H1 (cell line): Measurements from ENCODE around the gene PI4KA. TPM values are rescaled to one million over a fixed set of nuclear protein-coding genes. Genes with fewer than 3 reads are reported as not detected.

Experiments
- CBX5 ChIP-seq: fragments of 300-800, 300-1000 bp; sonication (generic); IDR thresholded peaks from 2 replicates; pipeline ENCODE4 v1.7.1; 2016; ENCODE audit warnings: antibody characterized with exemption, low read length, low read depth
- NANOG ChIP-seq: IDR thresholded peaks from 2 replicates; pipeline ENCODE4 v1.6.1; 2011; ENCODE audit warnings: low read length, low read depth, mild to moderate bottlenecking, inconsistent platforms; ENCODE audit not compliant: insufficient read depth, poor library complexity, severe bottlenecking
- RBBP5 ChIP-seq: IDR thresholded peaks from 2 replicates; pipeline ENCODE4 v1.7.1; 2012; ENCODE audit warnings: low read depth, mild to moderate bottlenecking, inconsistent platforms, low read length, moderate library complexity, borderline replicate concordance
- RXRA ChIP-seq: IDR thresholded peaks from 2 replicates; pipeline ENCODE4 v1.6.1; 2011; ENCODE audit warnings: low read depth, mild to moderate bottlenecking, low read length, moderate library complexity; ENCODE audit not compliant: insufficient read depth
- SAP30 ChIP-seq: fragments of 300-600 bp; sonication (generic); IDR thresholded peaks from 2 replicates; pipeline ENCODE4 v1.7.1; 2012; ENCODE audit warnings: low read length, moderate library complexity, mild to moderate bottlenecking, inconsistent platforms; ENCODE audit not compliant: insufficient read depth, insufficient replicate concordance
- TAF1 ChIP-seq: IDR thresholded peaks from 2 replicates; pipeline ENCODE4 v1.6.1; 2011; ENCODE audit warnings: mild to moderate bottlenecking, low read depth, low read length
- polyA plus RNA-seq, 7 experiments: library from polyadenylated mRNA; depleted of rRNA in 3 of 7; stranded (reverse) in 5 of 7; unstranded in 2 of 7; fragments of >200 nt in 5 of 7; fragments of 200-250 nt in 2 of 7; gene quantifications; 1 replicate in 5 of 7; 2 replicates in 1 of 7; 4 replicates in 1 of 7; pipeline versions ENCODE4 v1.2.1 to v1.2.3, GENCODE V29; 2011 to 2013; ENCODE audit warnings: missing spikeins in 2 of 7, mixed read lengths in 2 of 7
- total RNA-seq: library from RNA; stranded (reverse); fragmentation: NEBNext Ultra II Directional; extraction: Animal tissue kit (Norgen Biotek cat#: 25700); gene quantifications from 2 replicates; pipeline ENCODE4 v1.2.1, GENCODE V29; 2021
- TF ChIP-seq, protein P1 (sequence below): fragments of 300-600 bp; sonication (generic); IDR thresholded peaks from 2 replicates; pipeline ENCODE4 v1.7.1; 2012; ENCODE audit warnings: low read length, moderate library complexity, mild to moderate bottlenecking, inconsistent platforms; ENCODE audit not compliant: insufficient replicate concordance
- TF ChIP-seq, protein P2 (sequence below): IDR thresholded peaks from 2 replicates; pipeline ENCODE4 v1.6.1; 2012; ENCODE audit warnings: inconsistent platforms
- TF ChIP-seq, protein P3 (sequence below): IDR thresholded peaks from 2 replicates; pipeline ENCODE4 v1.6.1; 2012; ENCODE audit warnings: low read length, inconsistent platforms

Gene PI4KA
- total and polyA plus RNA-seq, 2 of the 8 experiments (the other 6 are each of a cell fraction or from before 2014, with no cell fraction given) = 22.5 to 37.7 TPM

- TF ChIP-seq, protein P1, sequence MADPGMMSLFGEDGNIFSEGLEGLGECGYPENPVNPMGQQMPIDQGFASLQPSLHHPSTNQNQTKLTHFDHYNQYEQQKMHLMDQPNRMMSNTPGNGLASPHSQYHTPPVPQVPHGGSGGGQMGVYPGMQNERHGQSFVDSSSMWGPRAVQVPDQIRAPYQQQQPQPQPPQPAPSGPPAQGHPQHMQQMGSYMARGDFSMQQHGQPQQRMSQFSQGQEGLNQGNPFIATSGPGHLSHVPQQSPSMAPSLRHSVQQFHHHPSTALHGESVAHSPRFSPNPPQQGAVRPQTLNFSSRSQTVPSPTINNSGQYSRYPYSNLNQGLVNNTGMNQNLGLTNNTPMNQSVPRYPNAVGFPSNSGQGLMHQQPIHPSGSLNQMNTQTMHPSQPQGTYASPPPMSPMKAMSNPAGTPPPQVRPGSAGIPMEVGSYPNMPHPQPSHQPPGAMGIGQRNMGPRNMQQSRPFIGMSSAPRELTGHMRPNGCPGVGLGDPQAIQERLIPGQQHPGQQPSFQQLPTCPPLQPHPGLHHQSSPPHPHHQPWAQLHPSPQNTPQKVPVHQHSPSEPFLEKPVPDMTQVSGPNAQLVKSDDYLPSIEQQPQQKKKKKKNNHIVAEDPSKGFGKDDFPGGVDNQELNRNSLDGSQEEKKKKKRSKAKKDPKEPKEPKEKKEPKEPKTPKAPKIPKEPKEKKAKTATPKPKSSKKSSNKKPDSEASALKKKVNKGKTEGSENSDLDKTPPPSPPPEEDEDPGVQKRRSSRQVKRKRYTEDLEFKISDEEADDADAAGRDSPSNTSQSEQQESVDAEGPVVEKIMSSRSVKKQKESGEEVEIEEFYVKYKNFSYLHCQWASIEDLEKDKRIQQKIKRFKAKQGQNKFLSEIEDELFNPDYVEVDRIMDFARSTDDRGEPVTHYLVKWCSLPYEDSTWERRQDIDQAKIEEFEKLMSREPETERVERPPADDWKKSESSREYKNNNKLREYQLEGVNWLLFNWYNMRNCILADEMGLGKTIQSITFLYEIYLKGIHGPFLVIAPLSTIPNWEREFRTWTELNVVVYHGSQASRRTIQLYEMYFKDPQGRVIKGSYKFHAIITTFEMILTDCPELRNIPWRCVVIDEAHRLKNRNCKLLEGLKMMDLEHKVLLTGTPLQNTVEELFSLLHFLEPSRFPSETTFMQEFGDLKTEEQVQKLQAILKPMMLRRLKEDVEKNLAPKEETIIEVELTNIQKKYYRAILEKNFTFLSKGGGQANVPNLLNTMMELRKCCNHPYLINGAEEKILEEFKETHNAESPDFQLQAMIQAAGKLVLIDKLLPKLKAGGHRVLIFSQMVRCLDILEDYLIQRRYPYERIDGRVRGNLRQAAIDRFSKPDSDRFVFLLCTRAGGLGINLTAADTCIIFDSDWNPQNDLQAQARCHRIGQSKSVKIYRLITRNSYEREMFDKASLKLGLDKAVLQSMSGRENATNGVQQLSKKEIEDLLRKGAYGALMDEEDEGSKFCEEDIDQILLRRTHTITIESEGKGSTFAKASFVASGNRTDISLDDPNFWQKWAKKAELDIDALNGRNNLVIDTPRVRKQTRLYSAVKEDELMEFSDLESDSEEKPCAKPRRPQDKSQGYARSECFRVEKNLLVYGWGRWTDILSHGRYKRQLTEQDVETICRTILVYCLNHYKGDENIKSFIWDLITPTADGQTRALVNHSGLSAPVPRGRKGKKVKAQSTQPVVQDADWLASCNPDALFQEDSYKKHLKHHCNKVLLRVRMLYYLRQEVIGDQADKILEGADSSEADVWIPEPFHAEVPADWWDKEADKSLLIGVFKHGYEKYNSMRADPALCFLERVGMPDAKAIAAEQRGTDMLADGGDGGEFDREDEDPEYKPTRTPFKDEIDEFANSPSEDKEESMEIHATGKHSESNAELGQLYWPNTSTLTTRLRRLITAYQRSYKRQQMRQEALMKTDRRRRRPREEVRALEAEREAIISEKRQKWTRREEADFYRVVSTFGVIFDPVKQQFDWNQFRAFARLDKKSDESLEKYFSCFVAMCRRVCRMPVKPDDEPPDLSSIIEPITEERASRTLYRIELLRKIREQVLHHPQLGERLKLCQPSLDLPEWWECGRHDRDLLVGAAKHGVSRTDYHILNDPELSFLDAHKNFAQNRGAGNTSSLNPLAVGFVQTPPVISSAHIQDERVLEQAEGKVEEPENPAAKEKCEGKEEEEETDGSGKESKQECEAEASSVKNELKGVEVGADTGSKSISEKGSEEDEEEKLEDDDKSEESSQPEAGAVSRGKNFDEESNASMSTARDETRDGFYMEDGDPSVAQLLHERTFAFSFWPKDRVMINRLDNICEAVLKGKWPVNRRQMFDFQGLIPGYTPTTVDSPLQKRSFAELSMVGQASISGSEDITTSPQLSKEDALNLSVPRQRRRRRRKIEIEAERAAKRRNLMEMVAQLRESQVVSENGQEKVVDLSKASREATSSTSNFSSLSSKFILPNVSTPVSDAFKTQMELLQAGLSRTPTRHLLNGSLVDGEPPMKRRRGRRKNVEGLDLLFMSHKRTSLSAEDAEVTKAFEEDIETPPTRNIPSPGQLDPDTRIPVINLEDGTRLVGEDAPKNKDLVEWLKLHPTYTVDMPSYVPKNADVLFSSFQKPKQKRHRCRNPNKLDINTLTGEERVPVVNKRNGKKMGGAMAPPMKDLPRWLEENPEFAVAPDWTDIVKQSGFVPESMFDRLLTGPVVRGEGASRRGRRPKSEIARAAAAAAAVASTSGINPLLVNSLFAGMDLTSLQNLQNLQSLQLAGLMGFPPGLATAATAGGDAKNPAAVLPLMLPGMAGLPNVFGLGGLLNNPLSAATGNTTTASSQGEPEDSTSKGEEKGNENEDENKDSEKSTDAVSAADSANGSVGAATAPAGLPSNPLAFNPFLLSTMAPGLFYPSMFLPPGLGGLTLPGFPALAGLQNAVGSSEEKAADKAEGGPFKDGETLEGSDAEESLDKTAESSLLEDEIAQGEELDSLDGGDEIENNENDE = no peak
- TF ChIP-seq RXRA (no peak), CBX5 (no peak), TAF1 (no peak), SAP30 (no peak), RBBP5 (no peak), NANOG (no peak)
- TF ChIP-seq, protein P2, sequence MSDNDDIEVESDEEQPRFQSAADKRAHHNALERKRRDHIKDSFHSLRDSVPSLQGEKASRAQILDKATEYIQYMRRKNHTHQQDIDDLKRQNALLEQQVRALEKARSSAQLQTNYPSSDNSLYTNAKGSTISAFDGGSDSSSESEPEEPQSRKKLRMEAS = no peak
- TF ChIP-seq, protein P3, sequence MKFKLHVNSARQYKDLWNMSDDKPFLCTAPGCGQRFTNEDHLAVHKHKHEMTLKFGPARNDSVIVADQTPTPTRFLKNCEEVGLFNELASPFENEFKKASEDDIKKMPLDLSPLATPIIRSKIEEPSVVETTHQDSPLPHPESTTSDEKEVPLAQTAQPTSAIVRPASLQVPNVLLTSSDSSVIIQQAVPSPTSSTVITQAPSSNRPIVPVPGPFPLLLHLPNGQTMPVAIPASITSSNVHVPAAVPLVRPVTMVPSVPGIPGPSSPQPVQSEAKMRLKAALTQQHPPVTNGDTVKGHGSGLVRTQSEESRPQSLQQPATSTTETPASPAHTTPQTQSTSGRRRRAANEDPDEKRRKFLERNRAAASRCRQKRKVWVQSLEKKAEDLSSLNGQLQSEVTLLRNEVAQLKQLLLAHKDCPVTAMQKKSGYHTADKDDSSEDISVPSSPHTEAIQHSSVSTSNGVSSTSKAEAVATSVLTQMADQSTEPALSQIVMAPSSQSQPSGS = no peak
Measured at GRCh38 chr22:20890975-20891374, 32.4 kb upstream of the PI4KA start (continued).
